Thyroid gland (tissue), 4 donors: ENCODE results near the gene SORCS2.

Source experiments
- POLR2A ChIP-seq, 2 donors: fragments of 450-650 bp; IDR thresholded peaks; one replicate each; pipeline ENCODE4 v1.6.1; 2017; ENCODE audit warnings: antibody characterized with exemption in 2 of 2, mild to moderate bottlenecking in 2 of 2, moderate library complexity in 1 of 2
- TF ChIP-seq, protein P1 (sequence below), 6 experiments: fragments of 200-600 bp in 3 of 6; fragments of 450-650 bp in 3 of 6; sonication (generic) in 3 of 6; IDR thresholded peaks; one replicate each; pipeline ENCODE4 v1.5.1; 2016 to 2019; ENCODE audit warnings: antibody characterized with exemption in 6 of 6, mild to moderate bottlenecking in 2 of 6, inconsistent platforms in 1 of 6, moderate library complexity in 1 of 6

DNA sequence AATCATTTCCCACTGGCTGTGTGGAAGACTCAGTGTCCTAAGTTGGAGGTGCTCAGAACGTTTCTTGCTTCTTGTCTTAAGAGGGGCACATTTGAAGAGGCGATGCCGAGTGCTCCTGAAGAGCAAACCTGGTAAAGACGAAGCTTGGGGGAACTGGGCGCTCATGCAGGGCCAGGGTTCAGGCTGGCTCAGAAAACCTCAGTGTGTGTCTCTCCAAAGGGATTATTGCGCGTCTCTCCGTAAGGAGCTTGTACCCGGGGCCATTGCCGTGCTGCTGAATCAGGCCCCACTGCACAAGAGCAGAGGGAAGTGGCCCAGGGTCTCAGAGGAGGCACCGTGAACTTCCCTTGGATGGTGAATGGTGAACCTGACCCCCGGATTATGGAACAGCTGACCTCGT, 198.0 kb downstream of the SORCS2 start:
- TF ChIP-seq, protein P1, sequence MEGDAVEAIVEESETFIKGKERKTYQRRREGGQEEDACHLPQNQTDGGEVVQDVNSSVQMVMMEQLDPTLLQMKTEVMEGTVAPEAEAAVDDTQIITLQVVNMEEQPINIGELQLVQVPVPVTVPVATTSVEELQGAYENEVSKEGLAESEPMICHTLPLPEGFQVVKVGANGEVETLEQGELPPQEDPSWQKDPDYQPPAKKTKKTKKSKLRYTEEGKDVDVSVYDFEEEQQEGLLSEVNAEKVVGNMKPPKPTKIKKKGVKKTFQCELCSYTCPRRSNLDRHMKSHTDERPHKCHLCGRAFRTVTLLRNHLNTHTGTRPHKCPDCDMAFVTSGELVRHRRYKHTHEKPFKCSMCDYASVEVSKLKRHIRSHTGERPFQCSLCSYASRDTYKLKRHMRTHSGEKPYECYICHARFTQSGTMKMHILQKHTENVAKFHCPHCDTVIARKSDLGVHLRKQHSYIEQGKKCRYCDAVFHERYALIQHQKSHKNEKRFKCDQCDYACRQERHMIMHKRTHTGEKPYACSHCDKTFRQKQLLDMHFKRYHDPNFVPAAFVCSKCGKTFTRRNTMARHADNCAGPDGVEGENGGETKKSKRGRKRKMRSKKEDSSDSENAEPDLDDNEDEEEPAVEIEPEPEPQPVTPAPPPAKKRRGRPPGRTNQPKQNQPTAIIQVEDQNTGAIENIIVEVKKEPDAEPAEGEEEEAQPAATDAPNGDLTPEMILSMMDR (IDR thresholded peaks at IDR 0.05), result no peak
- no peak for TF ChIP-seq POLR2A (IDR thresholded peaks at IDR 0.05)
